ENCODE data around the gene C19orf73. TPM values are rescaled to one million over a fixed set of nuclear protein-coding genes. Genes with fewer than 3 reads are reported as not detected.

C19orf73 gene
- total and polyA plus RNA-seq, 9 of the 15 experiments (the other 6 are each of a cell fraction or from before 2014, with no cell fraction given): 0.08 to 7.4 (median 1.4) TPM

DNA sequence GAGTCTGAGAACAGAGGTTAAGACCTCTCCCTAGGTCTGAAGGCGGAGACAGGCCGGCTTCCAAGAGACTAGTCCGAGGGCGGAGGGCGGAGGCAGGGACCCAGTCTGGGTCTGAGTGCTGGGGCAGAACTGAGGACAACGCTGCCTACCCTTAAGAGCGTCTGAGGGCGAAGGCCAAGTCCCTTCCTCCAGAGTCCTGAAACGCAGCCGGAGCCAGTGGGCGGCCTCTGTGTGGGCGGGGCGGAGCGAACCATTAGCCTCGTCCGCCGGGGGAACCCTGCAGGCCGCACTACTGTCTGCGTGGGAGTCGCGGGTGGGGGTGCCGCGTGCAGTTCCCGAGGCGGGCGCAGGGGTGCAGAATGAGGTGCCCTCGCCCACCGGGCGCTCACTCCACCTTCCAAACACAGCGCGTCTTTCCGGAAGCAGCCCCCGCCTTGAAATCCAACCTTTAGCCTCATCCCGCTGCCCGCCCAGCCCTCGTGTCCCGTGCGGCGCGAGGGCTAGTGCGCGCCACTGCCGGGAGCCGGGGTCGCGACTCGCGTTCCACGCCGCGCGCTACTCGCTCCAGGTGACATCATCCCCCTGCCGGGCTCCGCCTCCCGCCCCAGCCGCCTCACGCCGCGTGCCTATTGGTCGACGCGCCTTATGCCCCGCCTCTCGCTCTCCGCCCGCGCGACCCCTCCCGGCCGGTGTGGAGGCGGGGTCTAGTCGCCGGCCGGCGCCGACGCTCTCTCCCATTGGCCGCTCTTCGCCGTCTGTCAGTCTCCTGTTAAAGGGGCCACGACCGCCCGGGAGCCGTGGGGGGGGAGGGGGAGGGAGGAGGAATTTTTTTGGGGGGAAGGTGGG lies at the start of gene C19orf73 (continued):
- TF ChIP-seq RBM34 (IDR thresholded peaks at IDR 0.05; ENCODE audit: borderline replicate concordance, insufficient read depth, low read length) (0 out of 2 replicates have a peak, but pooled peaks have one; percentile 49), POLR2B (IDR thresholded peaks at IDR 0.05; ENCODE audit: low read depth, partially characterized antibody) (peak; percentile 38), CBFB (CRISPR knock-in tag; IDR thresholded peaks at IDR 0.05) (peak; percentile 63; the same call in 1 of the 2 replicates), MTA1 (IDR thresholded peaks at IDR 0.05; ENCODE audit: borderline replicate concordance) (peak; percentile 80), GABPB1 (CRISPR knock-in tag; IDR thresholded peaks at IDR 0.05) (peak; percentile 88), JUND (IDR thresholded peaks at IDR 0.05; ENCODE audit: borderline replicate concordance, low read depth, low read length) (peak; percentile 87), JUND (tag; IDR thresholded peaks at IDR 0.05; ENCODE audit: borderline replicate concordance, low read depth, low read length) (peak; percentile 91; the same call in 2 of the 3 replicates), EZH2 (IDR thresholded peaks at IDR 0.05; ENCODE audit: borderline replicate concordance, low read depth, low read length) (no peak), ZBTB7A (IDR thresholded peaks at IDR 0.05; ENCODE audit: borderline replicate concordance, control insufficient read depth, low read depth, low read length) (0 out of 2 replicates have a peak, but pooled peaks have one; percentile 72)
- TF ChIP-seq, protein P1, sequence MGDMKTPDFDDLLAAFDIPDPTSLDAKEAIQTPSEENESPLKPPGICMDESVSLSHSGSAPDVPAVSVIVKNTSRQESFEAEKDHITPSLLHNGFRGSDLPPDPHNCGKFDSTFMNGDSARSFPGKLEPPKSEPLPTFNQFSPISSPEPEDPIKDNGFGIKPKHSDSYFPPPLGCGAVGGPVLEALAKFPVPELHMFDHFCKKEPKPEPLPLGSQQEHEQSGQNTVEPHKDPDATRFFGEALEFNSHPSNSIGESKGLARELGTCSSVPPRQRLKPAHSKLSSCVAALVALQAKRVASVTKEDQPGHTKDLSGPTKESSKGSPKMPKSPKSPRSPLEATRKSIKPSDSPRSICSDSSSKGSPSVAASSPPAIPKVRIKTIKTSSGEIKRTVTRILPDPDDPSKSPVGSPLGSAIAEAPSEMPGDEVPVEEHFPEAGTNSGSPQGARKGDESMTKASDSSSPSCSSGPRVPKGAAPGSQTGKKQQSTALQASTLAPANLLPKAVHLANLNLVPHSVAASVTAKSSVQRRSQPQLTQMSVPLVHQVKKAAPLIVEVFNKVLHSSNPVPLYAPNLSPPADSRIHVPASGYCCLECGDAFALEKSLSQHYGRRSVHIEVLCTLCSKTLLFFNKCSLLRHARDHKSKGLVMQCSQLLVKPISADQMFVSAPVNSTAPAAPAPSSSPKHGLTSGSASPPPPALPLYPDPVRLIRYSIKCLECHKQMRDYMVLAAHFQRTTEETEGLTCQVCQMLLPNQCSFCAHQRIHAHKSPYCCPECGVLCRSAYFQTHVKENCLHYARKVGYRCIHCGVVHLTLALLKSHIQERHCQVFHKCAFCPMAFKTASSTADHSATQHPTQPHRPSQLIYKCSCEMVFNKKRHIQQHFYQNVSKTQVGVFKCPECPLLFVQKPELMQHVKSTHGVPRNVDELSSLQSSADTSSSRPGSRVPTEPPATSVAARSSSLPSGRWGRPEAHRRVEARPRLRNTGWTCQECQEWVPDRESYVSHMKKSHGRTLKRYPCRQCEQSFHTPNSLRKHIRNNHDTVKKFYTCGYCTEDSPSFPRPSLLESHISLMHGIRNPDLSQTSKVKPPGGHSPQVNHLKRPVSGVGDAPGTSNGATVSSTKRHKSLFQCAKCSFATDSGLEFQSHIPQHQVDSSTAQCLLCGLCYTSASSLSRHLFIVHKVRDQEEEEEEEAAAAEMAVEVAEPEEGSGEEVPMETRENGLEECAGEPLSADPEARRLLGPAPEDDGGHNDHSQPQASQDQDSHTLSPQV (IDR thresholded peaks at IDR 0.05): peak; percentile 20; the same call in 1 of the 2 replicates
- TF ChIP-seq, protein P2, sequence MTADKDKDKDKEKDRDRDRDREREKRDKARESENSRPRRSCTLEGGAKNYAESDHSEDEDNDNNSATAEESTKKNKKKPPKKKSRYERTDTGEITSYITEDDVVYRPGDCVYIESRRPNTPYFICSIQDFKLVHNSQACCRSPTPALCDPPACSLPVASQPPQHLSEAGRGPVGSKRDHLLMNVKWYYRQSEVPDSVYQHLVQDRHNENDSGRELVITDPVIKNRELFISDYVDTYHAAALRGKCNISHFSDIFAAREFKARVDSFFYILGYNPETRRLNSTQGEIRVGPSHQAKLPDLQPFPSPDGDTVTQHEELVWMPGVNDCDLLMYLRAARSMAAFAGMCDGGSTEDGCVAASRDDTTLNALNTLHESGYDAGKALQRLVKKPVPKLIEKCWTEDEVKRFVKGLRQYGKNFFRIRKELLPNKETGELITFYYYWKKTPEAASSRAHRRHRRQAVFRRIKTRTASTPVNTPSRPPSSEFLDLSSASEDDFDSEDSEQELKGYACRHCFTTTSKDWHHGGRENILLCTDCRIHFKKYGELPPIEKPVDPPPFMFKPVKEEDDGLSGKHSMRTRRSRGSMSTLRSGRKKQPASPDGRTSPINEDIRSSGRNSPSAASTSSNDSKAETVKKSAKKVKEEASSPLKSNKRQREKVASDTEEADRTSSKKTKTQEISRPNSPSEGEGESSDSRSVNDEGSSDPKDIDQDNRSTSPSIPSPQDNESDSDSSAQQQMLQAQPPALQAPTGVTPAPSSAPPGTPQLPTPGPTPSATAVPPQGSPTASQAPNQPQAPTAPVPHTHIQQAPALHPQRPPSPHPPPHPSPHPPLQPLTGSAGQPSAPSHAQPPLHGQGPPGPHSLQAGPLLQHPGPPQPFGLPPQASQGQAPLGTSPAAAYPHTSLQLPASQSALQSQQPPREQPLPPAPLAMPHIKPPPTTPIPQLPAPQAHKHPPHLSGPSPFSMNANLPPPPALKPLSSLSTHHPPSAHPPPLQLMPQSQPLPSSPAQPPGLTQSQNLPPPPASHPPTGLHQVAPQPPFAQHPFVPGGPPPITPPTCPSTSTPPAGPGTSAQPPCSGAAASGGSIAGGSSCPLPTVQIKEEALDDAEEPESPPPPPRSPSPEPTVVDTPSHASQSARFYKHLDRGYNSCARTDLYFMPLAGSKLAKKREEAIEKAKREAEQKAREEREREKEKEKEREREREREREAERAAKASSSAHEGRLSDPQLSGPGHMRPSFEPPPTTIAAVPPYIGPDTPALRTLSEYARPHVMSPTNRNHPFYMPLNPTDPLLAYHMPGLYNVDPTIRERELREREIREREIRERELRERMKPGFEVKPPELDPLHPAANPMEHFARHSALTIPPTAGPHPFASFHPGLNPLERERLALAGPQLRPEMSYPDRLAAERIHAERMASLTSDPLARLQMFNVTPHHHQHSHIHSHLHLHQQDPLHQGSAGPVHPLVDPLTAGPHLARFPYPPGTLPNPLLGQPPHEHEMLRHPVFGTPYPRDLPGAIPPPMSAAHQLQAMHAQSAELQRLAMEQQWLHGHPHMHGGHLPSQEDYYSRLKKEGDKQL (CRISPR knock-in tag; IDR thresholded peaks at IDR 0.05; ENCODE audit: borderline replicate concordance): peak; percentile 87
- TF ChIP-seq, protein P3, sequence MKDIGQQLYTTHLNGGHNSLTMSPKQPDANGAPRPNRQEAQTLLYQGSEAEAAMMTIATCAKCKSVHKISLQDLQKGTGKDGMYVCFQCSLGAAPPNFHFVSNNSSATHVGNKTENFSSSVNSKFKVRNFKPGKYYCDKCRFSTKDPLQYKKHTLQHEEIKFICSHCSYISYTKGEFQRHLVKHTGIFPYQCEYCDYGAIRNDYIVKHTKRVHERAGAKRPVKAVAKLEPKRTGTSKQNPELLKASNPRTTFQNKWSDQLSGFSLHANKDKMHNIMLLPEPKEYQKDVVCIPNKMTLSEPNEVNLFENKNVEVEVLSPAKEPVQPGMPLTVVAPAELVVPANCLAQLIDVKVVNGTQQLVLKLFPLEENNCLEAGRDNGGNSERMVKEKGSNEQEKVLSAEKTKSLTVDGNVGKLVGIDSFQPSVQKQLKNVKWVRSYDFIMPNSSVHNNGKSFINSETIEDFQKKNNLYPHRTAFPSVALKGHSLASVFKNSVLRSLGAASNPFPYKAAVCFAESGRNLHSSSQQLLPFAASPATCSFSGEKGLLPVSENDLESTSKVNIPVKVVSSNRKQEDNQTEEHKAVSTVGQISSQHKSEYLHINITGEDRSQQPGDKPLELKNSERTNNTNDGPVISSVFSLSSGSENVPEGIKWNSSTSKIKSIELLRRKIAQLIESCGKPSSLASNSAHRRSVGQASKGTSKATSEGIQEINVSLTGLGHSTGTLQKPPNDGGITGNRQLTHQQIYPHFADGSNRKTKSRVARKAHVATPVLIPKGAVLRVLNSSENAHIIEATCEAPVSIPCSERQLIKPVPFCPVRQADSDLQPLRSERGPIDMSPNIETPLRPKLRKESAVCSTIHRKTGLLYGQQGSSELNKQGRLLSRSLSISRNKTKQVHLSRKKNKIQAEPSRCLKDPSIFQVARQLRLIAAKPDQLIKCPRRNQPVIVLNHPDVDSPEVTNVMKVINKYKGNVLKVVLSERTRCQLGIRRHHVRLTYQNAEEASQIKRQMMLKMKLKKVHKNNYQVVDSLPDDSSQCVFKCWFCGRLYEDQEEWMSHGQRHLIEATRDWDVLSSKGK (CRISPR knock-in tag; IDR thresholded peaks at IDR 0.05): no peak

Measured in K562 (cell line).